Fibroblast of pulmonary artery (primary cell): ENCODE data around the gene SLC44A3.

Experiments used
- DNase-seq: peaks from one replicate; pipeline ENCODE4 v3.0.0-alpha.2; 2010; ENCODE audit warnings: low read depth
- H3K4me3 ChIP-seq: replicated peaks from 2 replicates; pipeline ENCODE4 v1.5.1; 2011; ENCODE audit warnings: low read depth, mild to moderate bottlenecking, control low read depth, low read length, moderate library complexity
- TF ChIP-seq, protein P1 (sequence below): IDR thresholded peaks from 2 replicates; pipeline ENCODE4 v1.5.1; 2011; ENCODE audit warnings: mild to moderate bottlenecking, control low read depth, low read length, inconsistent platforms; ENCODE audit errors: missing control alignments

SLC44A3 gene

DNA sequence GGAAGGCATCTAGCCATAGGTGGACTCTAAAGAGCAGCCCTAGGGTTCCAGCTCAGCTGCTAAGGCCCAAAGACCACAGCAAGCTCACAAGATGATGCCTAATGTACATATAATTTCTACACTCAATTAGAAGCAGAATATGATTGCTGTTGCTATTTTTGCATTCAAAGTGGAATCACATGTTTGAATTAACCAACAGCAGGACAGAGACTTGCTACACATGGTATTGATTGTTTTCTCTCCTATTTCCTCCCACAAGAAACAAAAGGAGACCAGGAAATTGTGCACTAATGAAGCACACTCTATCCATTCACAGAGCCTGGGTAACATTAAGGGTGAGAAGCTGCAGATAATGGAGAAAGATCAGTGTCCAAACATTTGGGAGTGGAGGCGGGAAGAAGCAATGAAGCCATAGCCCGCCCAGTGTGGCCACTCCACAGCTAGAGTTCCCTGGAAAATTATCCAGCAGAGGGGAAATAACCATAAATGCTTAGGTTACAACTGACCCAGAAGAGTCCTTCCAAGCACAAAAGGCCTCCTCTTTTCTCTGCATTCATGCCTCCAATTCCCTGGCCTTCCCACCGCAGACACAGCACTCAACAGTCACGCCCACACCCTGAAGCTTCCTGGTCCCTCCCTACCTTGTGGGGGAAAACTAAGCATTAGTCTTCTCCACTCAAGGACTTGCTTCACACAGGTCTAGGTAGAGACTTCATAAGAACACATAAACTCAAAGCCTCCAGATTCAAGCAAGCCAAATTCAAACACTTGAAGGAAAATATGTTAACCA lies 99.3 kb downstream of the SLC44A3 start:
- H3K4me3 ChIP-seq, result no peak overlapping the region
- DNase-seq, result no peak
- TF ChIP-seq, protein P1, sequence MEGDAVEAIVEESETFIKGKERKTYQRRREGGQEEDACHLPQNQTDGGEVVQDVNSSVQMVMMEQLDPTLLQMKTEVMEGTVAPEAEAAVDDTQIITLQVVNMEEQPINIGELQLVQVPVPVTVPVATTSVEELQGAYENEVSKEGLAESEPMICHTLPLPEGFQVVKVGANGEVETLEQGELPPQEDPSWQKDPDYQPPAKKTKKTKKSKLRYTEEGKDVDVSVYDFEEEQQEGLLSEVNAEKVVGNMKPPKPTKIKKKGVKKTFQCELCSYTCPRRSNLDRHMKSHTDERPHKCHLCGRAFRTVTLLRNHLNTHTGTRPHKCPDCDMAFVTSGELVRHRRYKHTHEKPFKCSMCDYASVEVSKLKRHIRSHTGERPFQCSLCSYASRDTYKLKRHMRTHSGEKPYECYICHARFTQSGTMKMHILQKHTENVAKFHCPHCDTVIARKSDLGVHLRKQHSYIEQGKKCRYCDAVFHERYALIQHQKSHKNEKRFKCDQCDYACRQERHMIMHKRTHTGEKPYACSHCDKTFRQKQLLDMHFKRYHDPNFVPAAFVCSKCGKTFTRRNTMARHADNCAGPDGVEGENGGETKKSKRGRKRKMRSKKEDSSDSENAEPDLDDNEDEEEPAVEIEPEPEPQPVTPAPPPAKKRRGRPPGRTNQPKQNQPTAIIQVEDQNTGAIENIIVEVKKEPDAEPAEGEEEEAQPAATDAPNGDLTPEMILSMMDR, result no peak

DNA sequence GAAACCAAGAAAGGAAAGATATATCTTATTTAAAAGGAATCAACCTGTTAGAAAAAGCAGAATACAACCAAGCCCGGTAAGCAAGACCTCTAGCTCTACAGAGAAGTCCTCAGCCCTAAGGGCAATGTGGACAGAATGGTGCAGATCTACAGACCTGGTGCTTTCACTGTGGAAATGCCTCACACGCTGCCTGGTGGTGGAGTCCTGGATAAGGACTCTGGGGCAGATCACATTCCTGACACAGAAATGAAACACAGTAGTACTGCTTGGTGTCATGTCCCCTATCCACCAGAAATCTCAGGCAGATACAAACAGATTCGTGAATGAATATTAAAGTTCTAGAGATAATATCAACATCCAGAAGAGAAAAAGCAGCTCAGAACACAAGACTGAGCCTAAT lies 99.9 kb downstream of the SLC44A3 start:
- no peak overlapping the region for H3K4me3 ChIP-seq
- DNase-seq, result no peak
- TF ChIP-seq, protein P1, result no peak

DNA sequence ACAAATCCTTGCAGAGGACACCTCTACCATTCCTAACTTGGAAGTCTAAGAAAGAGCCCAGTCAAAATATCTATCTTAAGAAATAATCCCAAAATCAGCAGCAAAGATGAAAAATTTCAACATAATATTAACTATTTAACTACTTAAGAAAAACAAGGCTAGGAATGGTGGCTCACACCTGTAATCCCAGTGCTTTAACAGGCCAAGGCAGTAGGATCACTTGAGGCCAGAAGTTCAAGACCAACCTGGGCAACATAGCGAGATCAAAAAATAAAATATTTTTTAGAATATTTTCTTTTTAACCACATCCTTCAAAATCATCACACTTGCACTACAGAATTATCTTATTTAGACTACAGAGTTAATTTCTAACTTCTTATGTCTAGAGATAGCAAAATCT lies 101.8 kb downstream of the SLC44A3 start:
- no peak overlapping the region for H3K4me3 ChIP-seq
- DNase-seq, result no peak
- TF ChIP-seq, protein P1, result no peak

DNA sequence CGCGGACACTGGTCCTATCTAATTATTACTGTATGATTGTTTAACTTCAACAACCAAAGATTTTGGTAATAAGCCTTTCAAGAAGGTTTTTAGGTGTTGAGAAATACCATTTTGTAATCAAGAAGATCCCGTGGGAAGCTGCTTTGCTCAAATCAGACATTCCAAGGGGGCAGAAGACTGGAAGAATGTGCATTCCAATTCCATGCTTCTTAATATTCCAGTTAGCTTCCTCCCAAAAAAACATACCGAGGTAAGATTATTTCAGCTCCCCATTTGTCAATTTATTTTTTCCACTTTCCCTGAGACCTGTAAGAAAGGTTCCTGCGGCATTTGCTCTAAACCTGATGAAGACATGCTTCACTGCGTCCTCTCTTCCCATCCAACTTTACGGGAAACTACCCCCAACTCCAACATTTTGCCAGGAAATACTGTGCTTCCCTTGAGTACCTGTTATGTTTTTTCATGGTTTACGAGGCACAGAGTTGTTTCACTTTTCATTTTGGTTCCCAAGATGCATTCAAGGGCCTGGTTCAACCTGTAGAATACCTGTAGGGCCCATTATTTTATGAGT lies 102.7 kb downstream of the SLC44A3 start:
- peak overlapping the region; percentile 93 for H3K4me3 ChIP-seq
- DNase-seq, result peak; percentile 83
- TF ChIP-seq, protein P1, result no peak

DNA sequence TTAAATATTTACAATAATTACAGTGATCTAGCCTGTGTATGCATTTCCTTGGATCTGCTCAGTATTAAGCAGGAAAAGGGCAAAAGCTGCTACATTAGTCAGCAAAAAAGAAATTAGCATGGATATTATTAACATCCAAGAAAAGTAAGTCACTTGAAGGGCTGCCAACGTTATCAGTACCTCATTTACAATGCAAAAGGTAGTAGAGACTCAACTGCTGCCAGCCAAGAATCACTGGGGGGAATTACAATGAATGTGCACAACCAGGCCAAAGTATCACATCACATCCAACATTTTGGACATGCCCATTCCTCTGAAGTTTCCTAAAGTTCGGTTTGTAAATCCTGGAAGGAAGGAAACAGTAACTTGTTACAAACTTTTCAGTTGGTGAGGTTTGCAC lies 104.8 kb downstream of the SLC44A3 start:
- peak; percentile 58 for DNase-seq
- H3K4me3 ChIP-seq, result peak overlapping the region; percentile 93
- TF ChIP-seq, protein P1, result no peak

DNA sequence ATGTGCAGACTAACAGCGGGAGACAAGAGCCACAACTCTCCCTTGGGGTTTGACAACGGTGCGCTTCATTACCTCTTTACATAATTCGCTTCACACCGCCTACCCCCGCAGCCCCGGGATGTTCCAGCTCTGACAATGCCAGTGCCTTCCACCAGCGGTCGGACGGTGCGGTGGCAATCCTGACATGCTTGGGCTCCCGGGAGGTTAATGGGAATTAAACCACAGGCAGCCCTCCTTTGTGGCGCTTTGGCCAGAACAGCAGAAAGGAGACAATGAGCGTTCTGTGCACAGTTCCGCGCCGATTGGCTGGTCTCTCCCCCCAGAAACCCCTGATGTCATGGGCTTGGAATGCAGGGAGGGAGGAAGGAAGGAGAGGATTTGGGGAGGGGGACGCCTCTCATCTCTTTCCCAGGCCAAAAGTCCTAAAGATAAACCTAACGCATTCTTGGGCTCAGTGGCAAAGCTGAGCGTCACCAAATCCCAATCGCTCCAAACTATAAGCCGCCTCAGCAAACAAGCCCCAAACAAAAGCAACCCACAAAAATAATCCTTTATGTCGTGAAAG lies 105.5 kb downstream of the SLC44A3 start:
- TF ChIP-seq, protein P1, result no peak
- peak overlapping the region; percentile 93 for H3K4me3 ChIP-seq
- DNase-seq, result peak; percentile 91
